Inflammatory macrophage (primary cell): ENCODE results near the gene BNC1.
"Not testable (repeated sequence)": the region's sequence is repeated elsewhere in the genome, so short reads cannot be mapped to it uniquely, and the experiment has no call there.

ENCODE experiments used
- DNase-seq, 2 donors: peaks; one replicate each; pipeline ENCODE4 v3.0.0-alpha.2; 2020 to 2022

The BNC1 gene

DNA sequence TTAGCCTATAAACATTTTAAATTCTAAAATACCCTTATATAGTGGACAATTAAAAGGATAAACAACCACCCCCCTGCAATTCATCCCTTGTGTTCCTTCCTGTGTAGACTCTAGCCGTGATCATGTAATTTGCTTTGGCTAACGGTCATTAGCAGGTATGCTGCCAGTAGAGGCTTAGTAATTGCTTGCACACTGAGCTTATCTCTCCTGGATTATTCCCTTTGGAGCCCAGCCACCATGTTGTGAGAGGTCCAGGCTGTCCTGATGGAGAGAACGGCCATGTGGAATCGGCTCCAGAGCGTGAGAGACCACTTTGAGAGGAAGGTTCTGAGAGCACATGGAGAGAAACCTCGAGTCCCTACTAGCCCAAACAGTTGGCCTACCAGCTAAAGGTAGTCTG, 11.0 kb upstream of the BNC1 start:
- no peak for DNase-seq

DNA sequence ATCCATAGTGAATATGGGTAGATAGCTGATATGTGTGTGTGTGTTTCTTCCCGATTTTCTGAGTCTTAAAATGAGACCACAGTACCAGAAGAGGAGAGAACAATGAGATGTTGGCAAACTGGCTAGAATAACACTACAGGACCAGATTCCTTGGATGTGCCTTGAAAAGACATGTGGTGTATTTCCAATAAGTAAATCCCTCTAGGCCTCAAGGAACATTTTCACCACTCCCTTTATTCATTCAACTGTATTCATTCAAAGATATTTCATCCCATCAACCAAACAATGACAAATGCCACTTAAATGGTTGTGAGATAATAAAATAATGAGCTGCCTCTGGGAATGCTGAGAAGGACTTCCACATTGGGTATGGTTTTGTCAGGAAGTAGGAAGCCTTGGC, 8.7 kb upstream of the BNC1 start:
- no peak for DNase-seq

DNA sequence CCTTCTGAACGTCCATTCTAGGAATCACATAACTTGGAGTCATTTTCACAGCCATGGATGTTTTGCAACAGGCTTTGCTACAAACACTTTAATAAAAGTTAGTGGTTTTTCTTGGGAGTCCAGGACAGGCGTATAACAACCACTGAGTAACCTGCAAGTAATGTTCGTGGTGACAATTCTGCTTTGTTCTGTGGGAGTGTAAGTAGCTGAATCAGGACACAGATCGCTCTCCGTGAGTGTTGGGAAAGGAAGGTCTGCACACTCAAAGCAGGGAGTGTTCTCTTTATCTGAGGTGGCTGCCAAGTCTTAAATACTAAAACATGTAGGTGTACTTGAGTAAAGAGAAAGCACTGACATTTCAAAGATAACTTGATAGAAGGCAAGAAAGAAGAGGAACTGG, 7.9 kb upstream of the BNC1 start:
- no peak for DNase-seq

DNA sequence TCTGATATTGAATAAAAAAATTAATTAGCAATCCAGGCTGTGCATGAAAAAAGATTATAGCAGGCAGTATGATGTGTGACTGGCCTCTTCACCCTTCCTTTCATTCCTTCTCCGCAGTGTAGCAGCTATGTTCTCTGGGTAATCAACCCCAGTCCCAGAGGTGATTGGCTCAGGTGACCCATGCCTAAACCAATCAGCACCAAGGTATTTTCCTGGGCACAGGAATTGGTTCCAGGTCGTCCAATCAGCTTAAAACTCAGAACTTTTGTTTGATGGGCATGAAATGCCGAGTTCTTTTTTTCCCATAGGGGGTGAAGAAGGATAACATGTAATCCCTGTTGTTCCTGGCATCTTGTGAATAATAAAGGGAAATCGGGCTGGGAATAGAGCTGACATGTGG, 5.8 kb upstream of the BNC1 start:
- DNase-seq, result no peak

DNA sequence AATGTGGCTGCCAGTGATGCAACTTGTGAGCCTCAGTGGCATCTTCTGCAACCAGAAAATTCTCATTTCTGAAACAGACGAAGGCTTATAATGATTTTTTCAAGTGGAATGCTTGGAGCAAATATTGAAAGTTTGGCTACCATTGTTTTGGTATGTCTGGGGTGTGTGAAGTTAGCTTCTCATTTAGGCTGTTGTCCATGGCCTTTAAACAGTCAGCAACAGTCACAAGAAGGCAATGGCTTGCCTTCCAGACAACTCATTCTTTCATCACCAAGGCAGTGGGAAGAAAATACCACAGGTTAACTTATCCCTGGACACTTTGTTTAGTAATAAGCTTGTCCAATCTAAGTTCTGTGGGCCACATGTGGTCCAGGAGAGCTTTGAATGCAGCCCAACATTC, 4.7 kb upstream of the BNC1 start:
- DNase-seq, result no peak

DNA sequence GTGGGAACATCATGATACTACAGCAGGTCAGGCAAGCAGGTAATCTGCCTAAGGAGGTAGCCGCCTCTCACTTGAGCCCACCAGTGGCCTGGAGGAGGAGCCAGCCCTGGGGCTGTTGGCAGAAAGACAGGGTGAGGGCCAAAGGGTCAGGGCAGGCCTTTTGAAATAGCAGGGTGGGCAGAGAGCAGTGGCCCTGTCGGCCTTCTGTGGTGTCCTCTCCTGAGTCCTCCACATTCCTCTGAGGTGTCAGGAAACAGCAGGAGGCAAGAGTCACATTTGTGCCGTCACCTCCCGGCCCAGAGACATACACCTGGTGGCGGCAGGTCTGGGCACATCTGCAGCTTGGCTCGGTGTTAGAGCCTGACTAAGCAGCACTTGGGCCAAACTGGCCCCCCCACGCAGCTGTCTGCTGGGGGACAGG, 3.9 kb upstream of the BNC1 start:
- DNase-seq, result no peak

DNA sequence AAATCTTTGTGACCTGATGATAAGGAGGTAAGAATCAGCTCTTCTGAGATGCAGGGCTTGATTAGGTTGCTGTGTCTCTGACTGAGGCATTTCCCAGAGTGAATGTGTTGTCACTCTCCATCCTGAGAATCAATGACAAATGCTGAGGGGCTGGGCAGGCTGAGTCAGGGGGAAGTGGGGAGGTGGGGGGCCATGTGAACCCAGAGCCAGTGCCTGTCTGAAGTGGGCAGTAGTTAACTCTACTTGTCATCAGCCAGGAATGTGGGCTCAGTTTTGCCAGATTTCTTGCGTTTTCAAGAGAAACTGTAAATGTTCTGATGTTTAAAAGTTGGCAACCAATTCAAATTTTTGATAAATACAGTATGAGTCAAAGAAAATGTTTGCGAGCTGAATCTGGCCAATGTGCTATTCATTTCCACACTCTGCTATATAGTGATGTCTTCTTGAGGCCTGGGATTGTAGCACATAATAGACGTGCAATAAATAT, 3.1 kb upstream of the BNC1 start:
- no peak for DNase-seq

DNA sequence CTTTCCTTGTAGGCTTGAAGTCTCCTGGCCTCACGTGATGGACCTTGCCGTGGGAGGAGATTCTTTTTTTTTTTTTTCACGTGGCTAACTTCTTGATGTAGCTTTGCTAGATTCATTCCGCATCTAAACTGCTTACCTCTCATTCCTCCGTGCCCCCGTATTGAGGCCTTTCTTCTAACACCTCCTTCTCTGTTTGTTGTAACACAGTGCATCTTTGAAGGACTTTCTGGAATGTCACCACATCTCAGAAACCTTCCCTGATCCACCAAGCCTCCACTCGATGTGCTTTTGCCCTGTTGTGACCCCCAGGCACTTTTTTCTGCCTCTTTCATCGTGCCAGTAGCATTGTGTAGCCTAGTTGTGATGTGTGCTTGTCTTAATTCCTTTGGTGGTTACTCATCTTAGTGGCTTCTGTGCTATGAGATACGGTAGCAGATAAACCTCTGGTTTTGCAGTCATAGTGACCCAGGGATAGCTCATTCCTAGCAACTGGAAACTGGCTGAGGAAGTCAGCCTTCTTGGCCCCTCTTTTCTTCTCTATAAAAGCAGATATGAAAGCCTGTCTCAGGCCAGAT, 1.6 kb upstream of the BNC1 start:
- no peak for DNase-seq

DNA sequence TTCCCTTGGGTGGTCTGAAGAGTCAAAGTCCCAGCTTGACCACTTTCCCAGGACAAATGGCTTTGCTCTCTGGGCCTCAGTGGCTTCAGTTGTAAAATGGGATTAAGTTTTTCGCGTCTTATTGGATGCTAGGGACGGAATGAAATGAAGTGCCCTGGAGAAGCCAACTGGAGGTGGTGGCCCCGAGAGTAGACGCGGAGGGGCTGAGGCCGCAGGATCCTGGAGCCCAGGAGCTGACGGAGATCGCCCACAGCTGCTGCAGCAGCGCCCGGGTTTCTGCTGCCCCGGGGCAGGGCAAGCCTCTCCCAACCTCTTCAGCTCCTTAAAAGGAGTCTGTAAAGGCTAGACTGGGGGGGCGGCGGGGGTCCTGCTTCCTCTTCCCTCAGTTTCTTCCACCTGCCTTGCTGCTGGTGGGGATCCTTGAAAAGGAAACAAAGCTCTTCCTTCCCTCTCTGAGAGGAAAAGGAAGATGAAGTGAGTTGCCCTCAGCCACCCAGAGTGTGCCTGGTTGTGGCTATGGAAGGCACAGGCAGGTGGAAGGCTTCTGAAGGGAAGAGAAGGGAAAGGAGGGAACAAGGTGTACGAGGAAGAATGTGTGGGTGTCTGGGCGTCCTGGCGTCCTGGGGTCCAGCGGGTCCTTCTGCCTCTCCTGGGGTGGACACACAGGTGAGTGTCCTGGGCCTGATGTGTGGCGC, 967 bp upstream of the BNC1 start:
- no peak for DNase-seq

DNA sequence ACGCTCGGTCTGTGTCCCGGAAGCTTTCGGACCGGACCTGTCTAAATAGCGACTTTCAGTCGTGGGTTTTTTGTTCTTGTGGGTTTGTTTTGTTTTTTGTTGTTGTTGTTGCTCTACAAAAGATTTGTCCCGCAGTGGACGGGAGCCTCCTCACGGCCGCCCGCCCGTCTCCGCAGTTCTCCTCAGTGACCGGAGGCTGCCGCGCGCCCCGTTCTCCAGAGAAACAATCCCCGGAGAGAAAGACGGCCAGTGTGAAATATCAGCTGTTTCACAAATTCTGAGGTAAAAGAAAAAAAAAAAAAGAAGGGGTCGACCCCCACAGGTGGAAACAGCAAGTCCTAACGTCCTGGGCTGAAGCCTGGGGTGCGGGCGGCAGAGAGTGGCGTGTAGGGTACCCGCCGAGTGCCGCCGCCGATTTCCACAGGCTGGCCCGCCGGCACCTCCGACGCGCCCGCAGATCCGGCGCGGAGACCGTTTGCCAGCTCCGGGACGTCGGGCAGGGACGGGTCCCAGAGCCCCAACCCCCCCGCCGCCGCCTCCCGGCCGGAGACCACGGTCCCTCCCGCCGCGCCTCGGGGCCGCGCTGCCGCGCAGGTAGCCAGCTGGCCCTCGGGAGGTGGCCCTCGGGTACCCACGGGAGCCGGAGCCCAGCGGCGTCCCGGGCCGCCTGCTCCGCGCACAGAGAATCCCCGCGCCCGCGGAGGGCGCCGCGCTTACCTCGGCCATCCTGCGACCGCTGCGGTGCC, 478 bp downstream of the BNC1 start:
- DNase-seq, result no peak

DNA sequence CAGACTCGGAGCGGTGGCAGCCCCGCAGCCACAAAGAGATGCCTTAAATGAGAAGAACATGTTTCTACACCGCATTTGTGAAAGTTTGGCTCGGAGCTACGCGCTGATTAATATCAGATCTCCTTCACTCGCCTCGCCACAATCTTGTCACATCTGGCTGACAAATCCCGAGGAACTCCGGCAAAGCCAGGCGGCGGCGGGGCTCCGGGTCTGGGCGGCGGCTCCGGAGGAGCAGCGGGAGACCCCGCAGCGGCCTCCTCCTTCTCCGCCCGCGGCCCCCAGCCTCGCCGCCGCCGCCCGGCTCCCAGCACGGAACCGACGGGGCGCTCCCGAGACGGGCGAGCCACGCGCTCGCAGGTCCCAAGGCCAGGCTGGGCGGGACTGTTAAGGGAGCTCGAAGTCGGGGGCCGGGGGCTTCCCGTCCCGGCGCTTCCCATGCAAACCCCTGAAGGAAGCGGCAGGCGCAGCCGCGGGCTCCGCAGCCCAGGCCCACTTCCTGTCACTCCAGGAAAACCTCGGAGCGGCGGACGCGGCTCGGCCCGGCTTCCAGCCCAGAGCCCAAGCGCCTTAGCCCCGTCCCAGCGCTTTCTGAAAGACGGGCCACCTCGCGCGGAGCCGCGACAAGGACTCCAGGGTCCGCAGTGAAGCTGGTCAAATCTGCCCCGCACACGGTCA, 1.2 kb downstream of the BNC1 start:
- DNase-seq, result no peak

DNA sequence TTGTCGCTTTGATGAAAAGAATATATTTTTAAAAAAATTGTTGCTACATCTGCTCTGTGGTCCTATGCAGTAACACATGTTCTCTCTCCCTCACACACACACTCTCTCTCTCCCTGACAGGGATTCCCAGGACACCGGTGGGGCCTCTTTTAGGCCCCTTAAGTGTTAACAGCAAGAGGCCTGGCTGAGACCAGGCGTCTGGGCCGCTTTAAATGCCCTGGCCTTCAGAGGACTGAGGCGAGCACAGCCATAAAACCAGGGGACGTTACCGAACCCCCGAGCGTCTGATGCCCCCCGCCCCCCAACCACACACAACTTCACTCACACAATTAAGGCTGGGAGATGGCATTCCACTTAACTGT, 1.7 kb downstream of the BNC1 start:
- DNase-seq, result no peak

DNA sequence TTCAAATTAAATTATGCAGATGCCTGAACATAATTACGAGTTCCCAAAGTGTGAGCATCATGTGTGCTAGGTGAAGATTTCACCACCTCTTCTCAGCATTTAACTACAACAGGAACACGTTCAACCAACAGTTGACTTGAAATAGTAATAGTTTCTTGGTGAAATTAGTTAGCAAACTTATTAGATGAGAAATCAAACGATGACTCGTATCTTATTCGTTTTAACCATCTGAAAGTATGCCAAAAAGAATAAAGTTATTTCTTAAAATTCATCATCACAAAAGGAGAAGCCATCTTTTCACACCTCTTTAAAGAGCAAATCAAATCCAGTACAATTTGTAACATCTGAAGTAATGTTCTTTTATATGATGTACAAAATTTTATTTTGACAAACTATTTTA, 2.3 kb downstream of the BNC1 start:
- no peak for DNase-seq

DNA sequence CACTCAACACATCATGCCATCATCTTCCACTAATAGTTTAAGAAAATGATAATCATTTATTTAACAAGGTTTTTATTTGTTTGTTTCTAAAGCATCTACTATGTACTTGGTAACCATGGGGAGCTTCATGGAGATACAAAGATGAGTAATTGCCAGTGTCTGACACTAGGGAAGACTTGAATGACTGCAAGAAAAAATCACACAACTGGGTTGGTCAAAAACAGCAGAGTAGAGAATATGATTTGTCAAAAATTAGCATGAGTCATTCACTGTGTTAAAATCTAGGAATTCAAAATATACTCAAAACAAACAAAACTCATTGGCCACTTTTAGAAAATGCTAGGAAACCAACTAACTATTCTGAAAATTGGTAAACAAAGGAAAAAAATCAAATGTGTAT, 6.3 kb downstream of the BNC1 start:
- no peak for DNase-seq

DNA sequence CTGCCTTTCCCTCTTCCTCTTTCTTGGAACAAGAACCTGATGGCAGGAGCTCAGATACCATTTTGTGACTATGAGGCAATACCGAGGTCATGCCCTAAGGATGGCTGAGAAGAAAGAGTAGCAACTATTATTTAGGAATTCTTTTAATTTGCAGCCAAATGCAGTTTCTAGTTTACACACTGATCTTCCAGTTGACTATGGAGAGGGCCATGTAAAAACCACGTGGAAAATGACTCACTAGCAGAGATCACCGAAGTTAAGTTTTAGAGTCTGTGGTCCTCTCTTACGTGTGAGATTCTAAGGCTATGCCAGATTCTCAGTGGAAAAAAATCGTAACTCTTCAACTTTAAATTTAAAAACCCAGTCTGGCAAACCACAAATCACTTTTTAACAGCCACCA, 7.8 kb downstream of the BNC1 start:
- DNase-seq, result no peak

DNA sequence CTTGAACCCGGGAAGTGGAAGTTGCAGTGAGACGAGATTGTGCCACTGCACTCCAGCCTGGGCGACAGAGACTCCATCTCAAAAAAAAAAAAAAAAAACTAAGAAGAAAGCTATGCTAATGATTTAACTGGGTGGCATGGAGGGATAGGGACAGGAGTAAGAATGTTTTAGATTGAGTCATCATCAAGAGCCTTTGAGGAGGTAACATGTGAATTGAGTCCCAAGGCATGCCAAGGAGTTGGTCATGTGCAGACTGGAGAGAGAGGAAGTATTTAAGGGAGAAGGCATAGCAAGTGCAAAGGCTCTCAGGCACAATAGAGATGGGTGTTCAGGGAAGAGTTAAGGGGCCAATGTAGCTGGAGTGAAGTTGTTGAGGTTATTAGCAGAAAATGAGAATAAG, 9.1 kb downstream of the BNC1 start:
- no peak for DNase-seq

DNA sequence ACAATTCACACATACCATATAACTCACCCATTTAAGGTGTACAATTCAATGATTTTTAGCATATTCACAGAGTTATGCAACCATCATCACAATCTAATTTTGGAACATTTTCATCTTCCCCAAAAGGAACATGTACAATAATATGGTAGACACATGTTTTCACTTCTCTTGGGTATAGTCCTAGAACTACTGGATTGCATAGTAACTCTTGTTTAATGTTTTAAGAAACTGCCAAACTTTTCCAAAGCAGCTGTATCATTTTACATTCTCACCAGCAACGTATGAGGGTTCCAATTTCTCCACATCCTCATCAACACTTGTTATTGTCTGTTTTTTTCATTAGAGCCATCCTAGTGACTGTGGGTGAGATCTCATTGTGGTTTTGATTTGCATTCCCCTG, 14.3 kb downstream of the BNC1 start:
- DNase-seq, result no peak

DNA sequence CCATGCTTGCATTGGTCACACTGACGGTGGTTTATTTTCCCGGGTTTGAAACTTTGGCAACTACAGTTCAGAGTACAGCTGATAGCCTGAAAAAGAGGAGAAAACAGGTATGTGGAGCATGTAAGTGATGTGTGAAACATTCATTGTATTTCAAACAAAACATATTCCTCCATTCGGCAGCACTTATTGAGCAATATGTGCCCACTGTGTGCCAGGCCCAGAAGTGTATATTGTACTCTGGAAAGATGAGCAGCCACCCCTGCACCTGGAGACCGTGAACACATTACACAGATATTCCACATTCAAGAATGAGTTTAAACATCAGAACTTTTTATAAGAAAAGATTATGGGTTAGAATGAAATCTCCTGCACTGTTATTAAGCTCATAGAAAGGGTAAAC, 16.3 kb downstream of the BNC1 start:
- DNase-seq, result no peak

DNA sequence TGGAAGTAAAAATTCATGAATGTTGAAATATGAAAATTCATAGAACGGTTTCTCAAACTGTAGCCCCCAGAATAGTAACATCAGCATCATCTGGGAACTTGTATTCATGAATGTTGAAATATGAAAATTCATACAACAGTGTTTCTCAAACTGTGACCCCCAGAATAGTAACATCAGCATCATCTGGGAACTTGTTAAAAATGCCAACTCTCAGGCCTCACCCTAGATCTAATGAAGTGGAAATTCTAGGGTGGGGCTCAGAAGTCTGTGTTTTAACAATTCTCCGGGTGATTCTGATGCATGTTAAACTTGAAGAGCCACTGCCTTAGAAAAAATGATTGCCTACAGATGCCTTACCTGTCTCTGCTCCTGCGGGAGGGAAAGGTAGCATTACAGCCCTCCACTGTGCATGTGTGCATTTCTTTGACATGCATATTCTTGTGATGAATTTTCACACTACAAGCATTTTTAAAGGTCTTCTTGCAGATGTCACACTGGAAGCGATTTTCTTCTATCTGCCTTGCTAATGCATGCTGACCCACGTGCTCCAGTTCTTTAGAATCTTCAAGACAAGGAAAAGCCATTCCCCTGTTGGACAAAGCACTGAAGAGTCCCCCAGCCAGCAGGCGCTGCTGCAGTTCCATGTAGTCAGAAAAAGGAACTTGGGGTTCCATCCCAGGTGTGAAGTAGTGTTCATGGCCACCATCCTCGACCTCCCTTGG, 21.7 kb downstream of the BNC1 start:
- DNase-seq, result no peak

DNA sequence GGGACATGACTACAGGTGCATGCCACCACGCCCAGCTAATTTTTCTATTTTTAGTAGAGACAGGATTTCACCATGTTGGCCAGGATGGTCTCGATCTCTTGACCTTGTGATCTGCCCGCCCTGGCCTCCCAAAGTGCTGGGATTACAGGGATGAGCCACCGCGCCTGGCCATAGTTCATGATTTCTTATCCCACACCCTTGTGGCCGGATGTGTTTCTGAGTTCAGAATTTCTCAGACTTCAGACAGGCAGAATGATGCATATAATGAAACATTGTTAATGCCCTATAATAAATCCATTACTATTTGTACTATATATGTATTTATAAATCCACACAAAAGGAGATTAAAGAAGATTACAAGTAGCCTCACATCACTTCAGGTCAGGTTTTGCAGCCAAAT, 22.3 kb downstream of the BNC1 start:
- not testable (repeated sequence) for DNase-seq

DNA sequence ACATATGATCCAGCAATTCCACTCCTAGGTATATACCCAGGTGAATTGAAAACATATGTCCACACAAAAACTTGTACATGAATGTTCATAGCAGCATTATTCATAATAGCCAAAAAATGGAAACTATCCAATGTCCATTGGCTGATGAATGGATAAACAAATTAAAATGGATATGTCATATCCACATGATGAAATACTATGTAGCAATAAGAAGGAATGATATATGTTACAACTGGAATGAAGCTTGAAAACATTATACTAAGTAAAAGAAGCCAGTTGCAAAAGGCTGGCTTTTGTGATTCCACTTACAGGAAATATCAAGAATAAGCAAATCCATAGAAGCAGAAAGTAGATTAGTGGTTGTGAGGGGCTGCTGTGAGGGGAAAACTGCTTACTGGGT, 33.7 kb downstream of the BNC1 start:
- DNase-seq, result no peak

DNA sequence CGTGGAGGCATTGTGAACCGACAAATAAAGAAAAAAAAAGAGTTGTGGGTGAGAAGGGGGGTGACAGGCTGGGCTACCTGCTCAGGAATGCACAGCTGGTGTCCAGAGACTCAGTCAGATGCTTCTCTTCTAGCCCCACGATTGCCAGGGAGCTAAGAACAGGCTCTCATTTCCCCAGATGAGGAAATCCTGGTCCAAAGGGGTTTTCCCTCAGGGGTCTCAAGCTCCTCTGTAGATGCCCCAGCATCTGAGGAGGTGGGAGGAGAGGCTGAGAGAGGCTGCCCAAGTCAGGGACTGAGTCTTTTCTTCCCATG, 35.5 kb downstream of the BNC1 start:
- no peak for DNase-seq
